ENCODE results near the gene CFAP47.
"Not testable (repeated sequence)": the region's sequence is repeated elsewhere in the genome, so short reads cannot be mapped to it uniquely, and the experiment has no call there.

Gene CFAP47

GRCh38 chrX:35919536-35920309 lies at the start of gene CFAP47:
Gene CFAP47, plus strand, starts transcription at chrX:35919734. Its CDS starts 66 bp downstream, at chrX:35919800.
- DNase-seq (ENCODE audit: low read depth in 2 of 2) = no peak

GRCh38 chrX:35880601-35881000 lies 38.9 kb upstream of the CFAP47 start:
- no peak for DNase-seq (ENCODE audit: low read depth in 2 of 2)

- no peak for DNase-seq (ENCODE audit: low read depth in 2 of 2)
Observed at GRCh38 chrX:35886135-35886534, 33.4 kb upstream of the CFAP47 start.

- no peak for DNase-seq (ENCODE audit: low read depth in 2 of 2)
Observed at GRCh38 chrX:35890699-35891098, 28.8 kb upstream of the CFAP47 start.

- not testable (repeated sequence) for DNase-seq (ENCODE audit: low read depth in 2 of 2)
Observed at GRCh38 chrX:35986816-35987215, 67.3 kb downstream of the CFAP47 start.

GRCh38 chrX:36007207-36007606 lies 87.7 kb downstream of the CFAP47 start:
- no peak for DNase-seq (ENCODE audit: low read depth in 2 of 2)

GRCh38 chrX:36019125-36019524 lies 99.6 kb downstream of the CFAP47 start:
- no peak for DNase-seq (ENCODE audit: low read depth in 2 of 2)

GRCh38 chrX:36035550-36035949 lies 116.0 kb downstream of the CFAP47 start:
- no peak for DNase-seq (ENCODE audit: low read depth in 2 of 2)

- DNase-seq (ENCODE audit: low read depth in 2 of 2) = no peak
Observed at GRCh38 chrX:36062778-36063177, 143.2 kb downstream of the CFAP47 start.

GRCh38 chrX:36071061-36071460 lies 151.5 kb downstream of the CFAP47 start:
- DNase-seq (ENCODE audit: low read depth in 2 of 2) = no peak

GRCh38 chrX:36075009-36075408 lies 155.5 kb downstream of the CFAP47 start:
- not testable (repeated sequence) for DNase-seq (ENCODE audit: low read depth in 2 of 2)

GRCh38 chrX:36083256-36083655 lies 163.7 kb downstream of the CFAP47 start:
- no peak for DNase-seq (ENCODE audit: low read depth in 2 of 2)

GRCh38 chrX:36087366-36087765 lies 167.8 kb downstream of the CFAP47 start:
- no peak for DNase-seq (ENCODE audit: low read depth in 2 of 2)

GRCh38 chrX:36088939-36089338 lies 169.4 kb downstream of the CFAP47 start:
- not testable (repeated sequence) for DNase-seq (ENCODE audit: low read depth in 2 of 2)

- DNase-seq (ENCODE audit: low read depth in 2 of 2) = no peak
Observed at GRCh38 chrX:36102425-36102824, 182.9 kb downstream of the CFAP47 start.

- DNase-seq (ENCODE audit: low read depth in 2 of 2) = no peak
Observed at GRCh38 chrX:36116222-36116621, 196.7 kb downstream of the CFAP47 start.

GRCh38 chrX:36159254-36159653 lies 239.7 kb downstream of the CFAP47 start:
- DNase-seq (ENCODE audit: low read depth in 2 of 2) = no peak

- no peak for DNase-seq (ENCODE audit: low read depth in 2 of 2)
Observed at GRCh38 chrX:36160081-36160480, 240.5 kb downstream of the CFAP47 start.

- DNase-seq (ENCODE audit: low read depth in 2 of 2) = no peak
Observed at GRCh38 chrX:36198575-36198974, 279.0 kb downstream of the CFAP47 start.

GRCh38 chrX:36199928-36200327 lies 280.4 kb downstream of the CFAP47 start:
- no peak for DNase-seq (ENCODE audit: low read depth in 2 of 2)

GRCh38 chrX:36214924-36215323 lies 295.4 kb downstream of the CFAP47 start:
- DNase-seq (ENCODE audit: low read depth in 2 of 2) = no peak

GRCh38 chrX:36218801-36219200 lies 299.3 kb downstream of the CFAP47 start:
- no peak for DNase-seq (ENCODE audit: low read depth in 2 of 2)

GRCh38 chrX:36234840-36235528 lies 315.4 kb downstream of the CFAP47 start:
- DNase-seq (ENCODE audit: low read depth in 2 of 2) = not testable (repeated sequence)

Measured in stimulated activated CD8-positive, alpha-beta memory T cell treated with anti-CD3 and anti-CD28 coated beads, Interleukin-2, amount 100 ng/mL, for 1 hour (primary cell).